ENCODE data around the gene PANK4.
"Not testable (repeated sequence)": the region's sequence is repeated elsewhere in the genome, so short reads cannot be mapped to it uniquely, and the experiment has no call there.

Gene PANK4

DNA sequence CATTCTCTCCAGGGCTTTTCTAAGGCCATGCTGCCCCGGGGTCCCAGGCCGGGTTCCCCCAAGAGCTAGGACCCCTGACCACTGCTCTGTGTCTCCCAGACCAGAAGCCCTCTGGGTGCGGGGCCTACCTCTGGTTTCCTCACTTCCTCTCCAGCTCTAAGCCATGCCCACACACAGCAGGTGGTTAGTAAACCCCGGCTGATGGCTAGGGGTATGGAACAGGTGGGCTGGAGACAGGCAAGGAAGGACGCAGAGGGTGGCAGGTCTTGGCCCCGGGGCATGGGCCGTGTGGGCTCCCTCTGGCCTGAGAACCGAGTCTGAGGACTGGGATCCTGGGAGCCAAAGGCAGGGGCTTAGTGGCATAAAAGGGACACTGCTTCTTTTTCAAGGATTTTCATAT, 66.2 kb downstream of the PANK4 start:
- DNase-seq (ENCODE audit: low spot score): no peak

DNA sequence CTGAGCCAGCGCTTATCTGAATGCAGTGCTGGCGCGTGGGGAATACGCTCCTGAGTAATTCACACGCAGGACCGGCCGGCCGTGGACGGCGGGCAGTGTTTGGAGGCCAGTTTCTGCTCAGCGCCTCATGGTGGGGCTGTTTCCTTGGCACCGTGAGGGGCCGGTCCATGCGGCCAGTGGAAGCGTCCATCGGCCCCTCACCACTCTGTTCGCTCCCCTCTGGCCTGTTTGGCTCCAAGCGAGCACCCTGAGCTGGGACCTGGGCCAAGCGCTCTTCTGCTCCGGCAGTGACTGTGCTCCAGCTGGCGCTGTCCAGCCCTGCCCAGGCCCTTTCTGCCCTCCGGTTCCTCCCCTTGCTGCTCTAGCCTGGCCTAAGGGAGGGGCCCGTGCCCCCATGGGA, 66.6 kb downstream of the PANK4 start:
- peak; percentile 83 for DNase-seq (ENCODE audit: low spot score)

DNA sequence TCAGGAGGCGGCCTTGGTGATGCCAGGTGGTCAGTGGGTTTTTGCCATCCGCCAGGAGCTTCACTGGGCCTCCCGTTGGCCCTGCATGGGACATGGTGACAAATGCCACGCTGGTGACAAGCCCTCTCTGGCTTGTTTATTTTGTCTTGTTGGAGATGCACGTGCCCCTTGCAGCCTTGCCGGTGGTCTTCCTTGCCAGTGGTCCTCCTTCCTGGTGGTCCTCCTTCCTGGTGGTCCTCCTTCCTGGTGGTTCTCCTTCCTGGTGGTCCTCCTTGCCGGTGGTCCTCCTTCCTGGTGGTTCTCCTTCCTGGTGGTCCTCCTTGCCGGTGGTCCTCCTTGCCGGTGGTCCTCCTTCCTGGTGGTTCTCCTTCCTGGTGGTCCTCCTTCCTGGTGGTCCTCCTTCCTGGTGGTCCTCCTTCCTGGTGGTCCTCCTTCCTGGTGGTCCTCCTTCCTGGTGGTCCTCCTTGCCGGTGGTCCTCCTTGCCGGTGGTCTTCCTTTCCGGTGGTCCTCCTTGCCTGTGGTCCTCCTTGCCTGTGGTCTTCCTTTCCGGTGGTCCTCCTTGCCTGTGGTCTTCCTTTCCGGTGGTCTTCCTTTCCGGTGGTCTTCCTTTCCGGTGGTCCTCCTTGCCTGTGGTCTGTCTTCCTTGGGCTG, 67.2 kb downstream of the PANK4 start:
- DNase-seq (ENCODE audit: low spot score): not testable (repeated sequence)

DNA sequence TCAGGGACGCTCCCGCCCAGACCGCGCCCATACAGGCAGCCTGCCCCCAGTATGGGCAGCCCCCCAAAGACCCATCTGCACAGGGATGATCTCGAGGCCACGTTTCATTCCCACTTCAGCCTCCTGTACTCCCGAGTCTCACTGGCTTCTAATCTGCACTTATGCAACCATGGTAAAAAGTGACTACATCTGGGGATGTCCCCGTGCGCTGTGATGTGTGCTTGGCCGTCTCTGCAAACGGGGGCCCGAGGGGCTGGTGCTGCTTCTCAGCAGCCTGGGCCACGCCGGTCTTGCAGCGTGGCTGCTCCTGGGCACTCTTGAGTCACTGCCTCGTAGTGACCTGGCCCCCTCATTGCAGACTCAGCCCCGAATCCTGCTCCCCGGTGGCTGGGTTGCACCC, 67.7 kb downstream of the PANK4 start:
- DNase-seq (ENCODE audit: low spot score): no peak
